Glomerular visceral epithelial cell (primary cell): Measurements from ENCODE around the gene METTL22.
A peak's percentile ranks its signal among the peaks of the same experiment; 100 is the strongest.

Experiments
- DNase-seq: peaks from one replicate; pipeline ENCODE4 v3.0.0-alpha.2; 2016; ENCODE audit errors: extremely low spot score

Gene METTL22

DNA sequence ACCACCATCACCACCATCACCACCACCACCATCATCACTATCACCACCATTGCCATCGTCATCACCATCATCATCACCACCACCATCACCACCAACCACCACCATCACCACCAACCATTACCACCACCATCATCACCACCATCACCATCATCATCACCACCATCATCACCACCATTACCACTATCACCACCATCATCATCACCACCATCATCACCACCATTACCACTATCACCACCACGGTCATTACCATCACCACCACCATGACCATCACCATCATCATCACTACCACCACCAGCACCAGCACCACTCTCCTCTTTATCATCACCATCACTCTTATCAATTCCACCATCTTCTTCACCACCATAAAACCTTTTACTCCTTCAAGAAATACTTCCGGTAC, 30.0 kb upstream of the METTL22 start:
- DNase-seq = no peak

DNA sequence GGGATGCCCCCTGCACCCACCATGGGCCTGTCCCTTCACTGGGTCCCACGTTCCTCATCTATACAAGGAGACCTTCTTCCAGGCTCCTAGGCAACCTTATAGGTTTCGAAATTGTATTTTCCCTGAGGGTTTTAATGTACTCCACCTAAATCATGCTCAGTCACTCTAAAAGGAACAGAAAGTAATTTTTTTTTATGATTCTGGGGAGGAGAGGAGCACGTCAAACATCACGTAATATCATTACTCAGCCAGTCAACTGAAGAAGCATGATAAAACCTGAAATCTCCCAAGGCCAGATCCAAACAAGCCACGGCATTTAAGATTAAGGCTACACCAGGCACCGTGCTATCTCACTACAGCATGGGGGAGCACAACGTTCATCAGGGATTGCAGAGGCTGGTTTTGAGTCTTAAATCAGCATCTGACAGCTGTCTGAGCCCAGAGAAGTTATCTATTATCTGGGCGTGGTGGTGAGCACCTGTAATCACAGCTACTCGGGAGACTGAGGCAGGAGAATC, 27.3 kb upstream of the METTL22 start:
- DNase-seq = no peak

DNA sequence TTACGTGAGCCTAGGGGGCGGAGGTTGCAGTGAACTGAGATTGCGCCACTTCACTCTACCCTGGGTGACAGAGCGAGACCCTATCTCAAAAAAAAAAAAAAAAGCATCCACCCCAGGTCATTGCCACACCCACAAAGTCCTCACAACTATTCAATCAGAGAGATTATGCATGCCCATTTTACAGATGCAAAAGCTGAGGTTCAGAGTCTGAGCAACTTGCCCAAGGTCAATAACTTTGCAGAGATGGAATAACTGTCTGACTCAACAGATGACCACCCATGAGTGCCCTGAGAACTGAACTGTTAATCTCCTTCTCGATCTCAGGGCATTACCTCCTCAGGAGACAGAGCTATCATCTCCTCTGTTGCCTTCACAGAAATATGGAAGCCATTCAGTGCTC, 25.7 kb upstream of the METTL22 start:
- DNase-seq = no peak

DNA sequence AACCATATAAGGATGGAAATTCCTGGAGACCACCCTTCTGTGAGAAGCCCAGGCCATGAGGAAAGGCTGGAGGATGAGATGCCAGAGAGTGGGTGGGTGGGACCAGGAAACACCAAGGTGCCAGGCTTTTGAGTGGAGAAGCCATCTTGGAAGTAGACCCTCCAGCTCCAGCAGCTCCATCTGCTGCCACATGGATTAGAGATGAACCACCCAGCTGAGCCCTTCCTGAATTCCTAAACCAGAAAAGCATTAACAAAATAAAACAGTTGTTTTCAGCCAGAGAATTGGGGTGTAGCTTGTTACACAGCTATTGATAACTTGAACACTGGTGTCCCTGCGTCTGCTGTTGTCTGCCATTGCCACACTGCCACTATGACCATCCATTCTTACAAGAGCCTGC, 24.9 kb upstream of the METTL22 start:
- no peak for DNase-seq

DNA sequence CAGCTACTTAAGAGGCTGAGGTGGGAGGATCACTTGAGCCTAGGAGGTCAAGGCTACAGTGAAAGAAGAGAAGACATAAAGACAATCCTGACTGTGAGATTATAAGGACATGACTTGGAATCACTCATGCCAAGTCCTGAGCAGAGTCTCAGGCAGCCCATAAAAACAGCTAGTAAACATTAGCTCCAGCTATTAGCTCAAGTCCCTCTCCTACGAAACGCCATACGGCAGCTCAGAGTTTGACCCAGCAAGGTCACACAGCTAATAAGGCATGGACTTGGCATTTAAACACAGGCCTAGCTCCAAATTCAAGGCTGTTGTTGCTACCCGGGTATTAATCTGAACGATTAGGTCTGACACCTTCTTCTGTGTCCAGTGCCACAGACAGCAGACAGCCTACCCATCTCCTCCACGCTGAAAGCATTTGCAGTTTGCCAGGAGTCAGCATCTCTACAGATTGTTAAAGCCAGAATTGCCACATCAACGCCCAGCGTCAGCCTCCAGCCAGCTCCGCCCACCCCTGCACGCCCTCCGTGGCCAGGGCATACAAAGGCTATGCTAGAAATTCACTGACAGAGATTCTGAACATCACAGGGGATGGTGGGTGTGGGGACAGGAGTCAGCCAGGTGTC, 21.2 kb upstream of the METTL22 start:
- no peak for DNase-seq

DNA sequence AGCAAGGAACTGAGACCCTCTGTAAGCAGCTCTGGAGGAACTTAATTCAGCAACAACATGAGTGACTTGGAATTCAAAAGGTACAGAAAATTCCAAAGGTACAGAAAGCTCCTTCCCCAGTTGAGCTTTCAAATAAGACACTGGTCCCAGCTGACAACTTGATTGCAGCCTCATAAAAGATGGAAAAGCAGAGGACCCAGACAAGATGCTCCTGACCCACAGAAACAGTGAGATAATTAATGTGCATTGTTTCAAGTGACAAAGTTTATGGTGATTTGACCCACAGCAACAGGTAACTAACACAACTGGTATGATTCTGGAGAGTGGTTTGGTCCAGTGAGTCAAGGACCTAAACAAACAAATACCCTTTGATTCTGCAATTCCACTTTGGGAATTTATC, 15.9 kb upstream of the METTL22 start:
- no peak for DNase-seq

DNA sequence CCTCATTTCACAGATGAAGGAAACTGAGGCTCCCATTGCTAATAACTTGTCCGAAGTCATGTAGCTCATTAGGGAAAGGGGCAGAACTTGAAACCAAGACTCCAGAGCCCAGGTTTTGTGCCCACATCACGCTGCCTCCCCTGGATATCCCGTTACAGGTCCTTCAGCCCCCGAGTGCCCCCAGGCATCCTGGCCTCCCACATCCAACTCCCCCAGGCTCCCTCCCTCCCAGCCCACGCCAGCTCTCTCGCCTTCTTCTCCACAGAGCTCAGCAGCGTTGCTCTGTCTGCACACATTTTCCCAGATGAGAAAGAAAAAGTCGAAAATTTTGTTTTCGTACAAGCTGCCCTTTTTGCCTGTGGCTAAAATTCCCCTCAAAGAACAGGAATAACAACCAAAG, 14.3 kb upstream of the METTL22 start:
- DNase-seq = no peak

DNA sequence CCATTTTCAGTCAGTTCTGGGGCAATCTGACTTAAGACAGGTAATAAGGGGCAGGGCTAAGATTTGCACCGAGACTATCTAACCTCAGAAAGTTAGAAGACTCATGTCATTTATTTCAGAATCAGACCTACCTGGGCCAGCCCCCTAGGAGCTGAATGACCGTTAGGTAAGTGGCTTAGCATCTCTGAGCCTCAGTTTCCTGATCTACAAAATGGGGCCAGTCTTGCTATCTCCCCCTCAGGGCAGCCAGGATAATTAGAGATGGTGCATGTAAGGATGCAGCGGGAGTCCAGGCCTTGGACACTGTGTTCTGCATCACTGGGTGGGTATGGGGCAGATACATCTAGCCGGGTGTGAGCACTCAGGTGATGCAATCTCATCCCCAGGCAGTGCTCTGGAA, 10.4 kb upstream of the METTL22 start:
- no peak for DNase-seq

DNA sequence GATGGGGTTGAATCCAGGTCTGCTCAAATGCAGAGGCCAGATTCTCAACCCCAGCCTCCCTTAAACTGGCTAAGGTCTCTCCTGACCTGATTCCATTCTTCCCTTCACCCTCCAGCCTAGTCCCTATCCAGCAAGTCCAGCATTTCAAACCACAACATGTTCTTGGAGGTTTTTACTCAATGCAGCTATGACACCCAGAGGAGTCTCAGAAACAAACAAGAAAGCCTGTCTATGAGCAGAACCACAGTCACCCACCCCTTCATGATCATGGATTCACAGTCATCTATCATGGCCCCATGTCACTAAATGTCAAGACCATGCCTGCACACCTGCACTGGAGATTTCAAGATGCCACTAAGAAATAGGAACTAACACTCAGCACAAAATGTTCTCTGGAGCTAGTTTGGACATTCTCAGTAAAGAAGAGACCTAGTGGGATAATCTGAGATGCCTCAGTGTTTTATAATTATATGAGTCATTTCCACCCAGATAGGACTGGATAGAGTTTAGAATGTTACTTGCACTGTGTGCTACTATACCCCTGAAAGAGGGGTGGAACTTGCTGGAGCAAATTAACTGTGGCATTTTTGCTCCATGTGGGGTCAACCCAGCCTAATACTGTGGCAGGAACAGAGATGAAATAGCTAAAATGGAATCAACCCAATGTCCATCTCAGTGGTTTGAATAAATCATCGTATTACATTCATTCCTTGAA, 9.5 kb upstream of the METTL22 start:
- DNase-seq = no peak

DNA sequence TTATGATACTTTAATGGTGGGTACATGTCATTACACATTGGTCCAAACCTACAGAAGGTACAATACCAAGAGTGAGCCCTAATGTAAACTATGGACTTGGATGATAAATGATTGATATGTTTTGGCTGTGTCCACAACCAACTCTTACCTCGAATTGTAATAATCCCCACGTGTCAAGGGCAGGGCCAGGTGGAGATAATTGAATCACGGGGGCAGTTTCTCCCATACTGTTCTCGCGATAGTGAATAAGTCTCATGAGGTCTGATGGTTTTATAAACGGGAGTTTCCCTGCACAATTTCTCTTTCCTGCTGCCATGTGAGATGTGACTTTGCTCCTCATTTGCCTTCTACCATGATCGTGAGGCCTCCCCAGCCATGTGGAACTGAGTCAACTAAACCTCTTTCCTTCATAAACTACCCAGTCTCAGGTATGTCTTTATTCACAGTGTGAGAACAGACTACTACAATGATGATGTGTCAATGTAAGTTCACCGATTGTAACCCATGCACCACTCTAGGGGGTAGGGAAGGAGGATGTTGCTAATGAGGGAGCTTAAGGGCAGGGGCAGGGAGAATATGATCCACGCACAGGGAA, 7.0 kb upstream of the METTL22 start:
- DNase-seq = no peak

DNA sequence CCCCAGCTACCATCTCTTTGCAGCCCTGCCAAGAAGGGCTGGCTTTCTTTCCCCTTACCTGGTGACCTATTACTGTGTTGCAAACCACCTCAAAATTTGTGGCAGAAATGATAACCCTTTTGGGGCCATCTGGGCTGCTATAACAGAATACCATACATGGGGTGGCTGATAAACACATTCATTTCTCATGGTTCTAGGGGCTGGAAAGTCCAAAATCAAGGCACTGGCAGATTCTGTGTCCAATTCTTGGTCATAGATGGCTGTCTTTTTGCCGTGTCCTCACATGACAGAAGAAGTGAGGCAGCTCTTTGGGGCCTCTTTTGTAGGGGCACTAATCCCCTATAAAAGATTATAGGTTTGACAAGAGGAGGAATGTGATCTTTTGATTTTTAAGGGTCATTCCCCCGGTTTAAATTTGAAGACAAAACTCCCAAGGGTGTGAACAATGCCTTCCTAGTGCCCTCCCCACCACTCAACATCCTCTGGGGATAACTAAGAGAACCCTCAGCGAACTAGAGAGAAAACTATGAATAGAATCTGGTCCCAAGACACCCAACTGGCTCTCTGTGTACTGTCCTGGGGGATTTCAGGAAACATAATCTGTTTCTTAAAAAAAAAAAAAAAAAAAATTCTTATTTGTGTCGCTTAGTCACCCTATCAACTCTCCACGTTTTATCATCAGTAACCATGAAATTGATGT, 1.7 kb upstream of the METTL22 start:
- DNase-seq = no peak

DNA sequence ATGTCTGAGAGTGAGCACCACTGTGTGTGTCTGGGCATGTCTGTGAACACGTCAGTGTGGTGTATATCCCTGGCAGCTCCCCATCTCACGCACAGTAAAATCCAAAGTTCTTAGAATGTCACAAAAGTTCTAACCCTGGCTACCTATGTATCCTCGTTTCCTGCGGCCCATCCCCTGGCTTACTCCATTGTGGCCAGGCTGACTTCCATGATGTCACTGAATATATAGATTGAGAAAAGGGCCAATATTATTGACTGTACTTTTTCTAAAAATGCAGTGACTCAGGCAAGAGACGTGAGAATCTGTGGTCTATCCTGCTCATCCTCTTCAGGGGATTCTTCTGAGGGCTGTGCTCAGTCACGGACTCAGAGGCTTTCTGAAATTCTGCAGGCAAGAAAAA, 963 bp upstream of the METTL22 start:
- no peak for DNase-seq

DNA sequence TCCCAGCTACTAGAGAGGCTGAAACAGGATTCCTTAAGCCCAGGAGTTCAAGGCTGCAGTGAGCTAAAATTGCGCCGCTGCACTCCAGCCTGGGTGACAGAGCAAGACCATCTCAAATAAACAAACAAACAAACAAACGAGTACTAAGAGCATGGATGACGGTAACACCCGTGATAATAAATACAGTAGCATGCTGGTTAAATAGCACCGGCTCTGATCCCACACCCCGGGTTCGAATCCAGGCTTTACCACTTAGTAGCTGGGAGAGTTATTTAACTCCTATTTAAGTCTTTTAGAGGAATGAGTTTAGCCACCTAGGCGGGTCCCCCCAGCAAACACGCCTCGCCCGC, 301 bp upstream of the METTL22 start:
- DNase-seq = no peak

DNA sequence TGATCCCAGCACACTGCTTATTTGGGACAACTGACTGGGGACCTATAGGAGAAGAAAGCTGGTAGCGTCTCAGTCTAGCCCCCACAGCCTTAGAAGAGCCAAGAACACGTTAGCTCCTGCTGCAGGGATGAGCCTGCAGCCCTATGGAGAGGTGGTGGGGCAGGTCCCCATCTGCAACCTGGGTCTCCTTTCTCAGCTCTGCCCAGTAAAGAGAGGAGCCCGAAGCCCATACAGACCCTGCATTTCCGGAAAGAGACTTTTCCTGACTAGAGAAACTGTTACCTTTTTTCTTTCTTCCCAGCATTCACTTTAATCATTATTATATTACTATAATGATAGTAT, 788 bp downstream of the METTL22 start:
- DNase-seq = peak; percentile 3

DNA sequence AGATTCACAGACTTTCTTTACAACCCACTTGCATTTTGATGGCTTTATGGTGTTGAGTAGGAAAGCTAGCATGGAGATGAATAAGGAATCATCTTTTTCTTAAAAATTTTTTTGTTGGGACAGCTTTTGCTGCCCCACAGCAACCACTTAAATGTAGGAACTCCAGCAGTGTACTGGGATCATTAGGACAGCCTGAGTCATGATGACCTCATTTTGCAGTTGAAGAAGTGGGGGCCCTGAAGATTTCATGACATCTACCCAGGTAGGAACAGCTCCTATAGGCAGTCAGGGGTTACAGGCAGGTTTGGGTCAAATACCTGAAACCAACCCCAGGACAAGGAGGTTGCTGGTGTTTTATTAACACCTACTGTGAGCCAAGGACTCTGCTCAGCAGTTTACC, 2.1 kb downstream of the METTL22 start:
- DNase-seq = peak; percentile 3

DNA sequence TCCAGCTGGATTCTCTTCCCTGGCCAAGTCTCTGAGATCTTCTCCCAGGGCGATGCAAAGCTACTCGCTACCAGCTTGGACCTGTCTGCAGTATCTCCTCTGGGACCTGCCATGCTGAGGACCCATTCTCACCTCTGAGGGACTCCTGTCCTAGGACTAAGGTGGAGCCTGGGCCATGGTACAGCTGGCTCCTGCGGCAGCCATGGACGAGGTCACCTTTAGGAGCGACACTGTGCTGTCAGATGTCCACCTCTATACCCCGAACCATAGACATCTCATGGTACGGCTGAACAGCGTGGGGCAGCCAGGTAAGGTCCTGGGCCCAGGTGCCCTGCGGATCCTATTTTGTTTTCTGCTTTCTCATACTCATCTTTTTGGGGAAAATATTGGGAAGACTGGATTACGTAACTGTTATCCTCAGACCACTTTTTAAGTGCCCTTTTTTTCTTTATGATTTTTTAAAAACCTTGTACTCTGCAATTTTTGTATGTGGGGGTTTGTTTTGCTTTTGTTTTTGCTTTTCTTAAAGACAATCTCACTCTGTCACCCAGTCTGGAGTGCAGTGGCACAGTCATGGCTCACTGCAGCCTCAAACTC, 4.1 kb downstream of the METTL22 start:
- no peak for DNase-seq

DNA sequence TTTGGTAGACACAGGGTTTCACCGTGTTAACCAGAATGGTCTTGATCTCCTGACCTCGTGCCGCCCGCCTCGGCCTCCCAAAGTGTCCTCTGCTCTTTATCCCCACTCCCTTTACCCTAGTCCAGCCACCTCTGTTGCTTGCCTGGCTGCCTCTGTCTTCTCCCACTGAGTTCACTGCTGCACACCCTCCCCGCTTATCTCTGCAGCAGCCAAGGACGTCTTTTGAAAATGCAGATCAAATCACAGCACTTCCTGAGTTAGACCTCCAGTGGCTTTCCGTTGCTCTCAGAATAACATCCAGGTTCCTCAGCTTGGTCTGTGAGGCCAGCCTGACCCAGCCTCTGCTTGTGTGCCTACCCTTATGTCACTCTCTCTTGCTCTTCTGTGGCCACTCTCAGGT, 5.4 kb downstream of the METTL22 start:
- DNase-seq = no peak

DNA sequence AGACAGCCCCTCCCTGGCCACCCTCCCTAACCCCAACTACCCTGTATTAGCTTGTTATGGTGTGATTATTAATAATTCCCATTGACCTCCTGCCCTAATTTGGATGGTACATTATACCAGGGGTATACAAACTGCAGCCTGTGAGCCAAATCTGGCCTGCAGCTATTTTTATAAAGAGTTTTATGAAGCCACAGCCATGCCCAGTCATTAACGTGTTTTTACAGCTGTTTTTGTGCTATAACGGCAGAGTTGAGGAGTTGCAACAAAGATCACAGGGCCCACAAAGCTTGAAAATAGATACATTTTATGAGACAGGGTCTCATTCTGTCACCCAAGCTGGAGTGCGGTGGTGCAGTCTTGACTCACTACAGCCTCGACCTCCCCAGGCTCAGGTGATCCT, 6.0 kb downstream of the METTL22 start:
- no peak for DNase-seq

DNA sequence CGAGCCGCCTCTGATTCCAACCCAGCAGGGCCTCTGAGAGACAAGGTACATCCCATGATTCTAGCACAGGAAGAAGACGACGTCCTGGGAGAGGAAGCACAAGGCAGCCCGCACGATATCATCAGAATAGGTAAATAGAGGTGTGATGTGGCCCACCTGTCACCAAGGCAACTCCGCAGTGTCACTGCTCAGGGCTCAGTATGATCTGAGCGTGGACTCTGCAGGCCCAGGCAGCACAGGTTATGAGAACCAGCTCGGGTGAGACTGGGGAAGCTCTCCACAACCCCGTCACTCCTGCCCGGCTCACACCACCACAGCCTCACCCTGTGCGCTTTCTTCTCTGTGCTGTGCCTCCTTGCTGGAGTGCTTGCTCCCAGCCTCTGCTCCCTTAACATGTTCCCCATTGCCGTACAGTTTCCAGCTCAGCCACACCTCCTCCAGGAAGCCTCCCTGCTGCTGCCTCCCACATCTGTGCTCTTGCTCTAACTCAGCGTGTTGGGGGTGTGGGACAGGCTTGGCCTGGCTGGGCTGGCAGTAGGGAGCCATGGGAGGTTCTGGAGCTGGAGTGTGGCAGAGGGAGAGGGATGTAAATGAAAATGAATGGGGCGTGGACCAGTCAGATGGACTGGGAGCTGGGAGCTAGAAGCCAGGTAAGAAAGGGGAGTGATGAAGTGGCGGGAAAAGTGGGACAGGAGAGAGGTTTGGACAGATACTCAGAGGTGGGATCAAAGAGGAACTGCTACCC, 7.7 kb downstream of the METTL22 start:
- no peak for DNase-seq

DNA sequence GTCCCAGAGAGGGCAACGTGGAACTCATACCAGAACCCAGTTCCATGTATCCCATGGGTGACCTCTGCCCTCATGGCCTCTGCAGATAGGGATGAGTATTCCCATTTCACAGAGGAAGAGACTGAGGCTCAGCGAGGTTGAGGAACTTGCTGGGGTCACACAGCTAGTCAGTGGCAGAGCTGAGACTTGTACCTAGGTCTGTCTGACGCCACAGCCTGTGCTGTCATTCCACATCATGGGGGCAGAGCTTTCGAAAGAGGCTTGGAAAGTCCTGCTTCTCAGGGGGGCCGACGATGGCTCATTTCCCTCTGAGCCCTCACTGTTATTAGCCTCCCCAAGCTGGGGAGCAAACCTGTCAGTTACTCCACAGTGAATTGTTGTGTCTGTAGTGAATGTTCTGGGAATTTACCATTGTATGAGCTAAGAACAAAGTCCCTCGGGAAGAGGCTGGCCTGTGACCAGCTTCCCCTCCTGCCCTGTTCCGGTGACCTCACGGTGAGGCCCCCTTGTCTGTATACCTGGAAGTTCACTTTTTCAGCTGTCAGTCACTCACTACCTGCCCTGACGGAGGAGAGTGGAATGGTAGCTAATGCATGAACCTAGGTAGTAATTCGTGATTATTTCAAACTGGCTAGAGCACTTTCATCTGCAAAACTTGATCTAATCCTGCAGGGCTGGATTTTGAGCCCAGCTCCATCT, 8.9 kb downstream of the METTL22 start:
- no peak for DNase-seq

DNA sequence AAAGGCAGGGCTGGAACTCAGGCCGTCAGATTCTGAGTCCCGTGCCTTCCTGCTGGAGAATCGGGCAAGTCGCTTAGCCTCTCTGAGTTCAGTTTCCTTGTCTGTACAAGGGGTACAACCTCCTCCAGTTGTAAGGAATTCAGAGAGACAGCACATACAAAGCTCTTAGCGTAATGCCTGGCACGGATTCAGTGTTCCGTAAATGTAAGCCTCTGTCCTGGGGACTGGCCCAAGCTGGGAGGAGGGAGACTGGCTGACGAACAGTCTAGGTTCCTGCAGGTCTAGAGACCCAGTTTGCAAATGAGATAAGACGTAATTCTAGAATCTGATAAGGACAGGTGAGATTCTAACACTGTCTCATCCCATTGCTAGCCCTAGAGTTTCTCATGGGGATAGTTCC, 9.9 kb downstream of the METTL22 start:
- no peak for DNase-seq
